Keratinocyte (primary cell): ENCODE data around the gene FGGY. TPM values are rescaled to one million over a fixed set of nuclear protein-coding genes. Genes with fewer than 3 reads are reported as not detected.

ENCODE experiments used
- DNase-seq: peaks from one replicate; pipeline ENCODE4 v3.0.0-alpha.2; 2011; ENCODE audit warnings: low read depth, missing footprints, low spot score
- FAIRE-seq: peaks from 2 replicates; lab custom pipeline; 2011; peaks lifted over from hg19 to GRCh38; lab: Jason Lieb, UNC
- H2AFZ ChIP-seq: 2 replicates; pipeline ENCODE4 v1.6.0; 2012; ENCODE audit warnings: low read length, control low read depth, inconsistent platforms; ENCODE audit not compliant: control insufficient read depth
- H3K27ac ChIP-seq: 2 replicates; pipeline ENCODE4 v1.5.1; 2011; ENCODE audit warnings: low read length; ENCODE audit not compliant: control insufficient read depth, insufficient read depth
- H3K27me3 ChIP-seq: 3 replicates; pipeline ENCODE4 v1.6.0; 2011; ENCODE audit warnings: low read length; ENCODE audit not compliant: control insufficient read depth, insufficient read depth; ENCODE audit errors: extremely low read depth
- H3K36me3 ChIP-seq, 2 experiments: 2 replicates in 1 of 2; 3 replicates in 1 of 2; pipeline ENCODE4 v1.5.1; 2011; ENCODE audit warnings: low read length in 2 of 2, mild to moderate bottlenecking in 1 of 2; ENCODE audit not compliant: control insufficient read depth in 2 of 2, insufficient read depth in 2 of 2; ENCODE audit errors: extremely low read depth in 1 of 2
- H3K4me1 ChIP-seq: 3 replicates; pipeline ENCODE4 v1.5.1; 2011; ENCODE audit warnings: low read length; ENCODE audit not compliant: control insufficient read depth, insufficient read depth; ENCODE audit errors: extremely low read depth
- H3K4me2 ChIP-seq: 3 replicates; pipeline ENCODE4 v1.6.0; 2011; ENCODE audit warnings: low read depth, low read length; ENCODE audit not compliant: control insufficient read depth, insufficient read depth; ENCODE audit errors: extremely low read depth
- H3K4me3 ChIP-seq, 3 experiments: fragments of 200-600 bp in 1 of 3; sonication (generic) in 1 of 3; 2 replicates in 2 of 3; 3 replicates in 1 of 3; pipeline ENCODE4 v1.5.1; 2011 to 2016; ENCODE audit warnings: low read length in 3 of 3, mild to moderate bottlenecking in 3 of 3, control low read depth in 2 of 3, inconsistent platforms in 1 of 3, low read depth in 1 of 3, mixed read lengths in 1 of 3, mixed run types in 1 of 3, moderate library complexity in 1 of 3; ENCODE audit not compliant: control insufficient read depth in 2 of 3, insufficient read depth in 2 of 3; ENCODE audit errors: extremely low read depth in 1 of 3
- H3K79me2 ChIP-seq: 2 replicates; pipeline ENCODE4 v1.6.0; 2012; ENCODE audit warnings: low read length; ENCODE audit not compliant: control insufficient read depth, insufficient read depth
- H3K9ac ChIP-seq: 3 replicates; pipeline ENCODE4 v1.6.0; 2011; ENCODE audit warnings: low read length; ENCODE audit not compliant: control insufficient read depth, insufficient read depth; ENCODE audit errors: extremely low read depth
- H3K9me1 ChIP-seq: 3 replicates; pipeline ENCODE4 v1.6.0; 2011; ENCODE audit warnings: low read length; ENCODE audit not compliant: control insufficient read depth, insufficient read depth; ENCODE audit errors: extremely low read depth
- H3K9me3 ChIP-seq: 2 replicates; pipeline ENCODE4 v1.5.1; 2012; ENCODE audit warnings: low read depth, low read length; ENCODE audit not compliant: control insufficient read depth
- H4K20me1 ChIP-seq: 3 replicates; pipeline ENCODE4 v1.6.0; 2011; ENCODE audit warnings: low read length; ENCODE audit not compliant: control insufficient read depth, insufficient read depth; ENCODE audit errors: extremely low read depth
- CTCF ChIP-seq, 3 experiments: IDR thresholded peaks in 1 of 3; conservative IDR thresholded peaks in 1 of 3; optimal IDR thresholded peaks in 1 of 3; 2 replicates in 2 of 3; 3 replicates in 1 of 3; pipeline versions ENCODE3 to v1.5.1; 2011; ENCODE audit warnings: low read length in 3 of 3, mild to moderate bottlenecking in 3 of 3, moderate library complexity in 2 of 3, control low read depth in 1 of 3, inconsistent platforms in 1 of 3; ENCODE audit not compliant: insufficient read depth in 2 of 3; ENCODE audit errors: extremely low read depth in 1 of 3
- EZH2 ChIP-seq: IDR thresholded peaks from one replicate; pipeline ENCODE4 v1.6.1; 2012; ENCODE audit warnings: inconsistent platforms, mild to moderate bottlenecking, low read length, moderate library complexity
- dilution Hi-C: fragments of 300-500 bp; cut with MboI; formaldehyde crosslinking; loops from one replicate; pipeline ENCODE4 v1.7.0; 2020; ENCODE audit warnings: low sequenced_read_pairs; ENCODE audit not compliant: extremely low pct_ligation_motif_present
- polyA plus RNA-seq, 5 experiments: library from polyadenylated mRNA; depleted of rRNA in 3 of 5; stranded (reverse) in 3 of 5; stranded (forward) in 1 of 5; unstranded in 1 of 5; fragments of >200 nt; gene quantifications; 1 replicate in 1 of 5; 2 replicates in 3 of 5; 3 replicates in 1 of 5; pipeline versions ENCODE4 v1.2.1 to v1.2.3, GENCODE V29; 2011 to 2012; ENCODE audit warnings: missing spikeins in 2 of 5, low read depth in 1 of 5, low replicate concordance in 1 of 5

Gene FGGY
- polyA plus RNA-seq, 1 donor (not counting 4 experiments of a cell fraction or from before 2014, with no cell fraction given): 16.6 TPM

GRCh38 chr1:59564192-59564891 is 267.4 kb downstream of the FGGY start:
- DNase-seq: no peak
- no peaks in the 10 kb centered on the region for H3K9me1 ChIP-seq
- H3K9me3 ChIP-seq: no peaks in the 10 kb centered on the region
- H3K4me3 ChIP-seq: no peak overlapping the region
- H3K27ac ChIP-seq: no peak overlapping the region
- H3K4me2 ChIP-seq: no peak overlapping the region
- no peaks in the 10 kb centered on the region for H3K36me3 ChIP-seq
- no peaks in the 10 kb centered on the region for H4K20me1 ChIP-seq
- TF ChIP-seq EZH2 (no peak), CTCF (optimal IDR thresholded peaks at IDR 0.05 in 1 of 3, IDR thresholded peaks at IDR 0.05 in 1 of 3, conservative IDR thresholded peaks at IDR 0.05 in 1 of 3; ENCODE audit: extremely low read depth in 1 of 3, insufficient read depth in 2 of 3, low read length in 3 of 3) (no peak)
- no peaks in the 10 kb centered on the region for H3K79me2 ChIP-seq
- dilution Hi-C loops: no loop called here
- H3K27me3 ChIP-seq: no peaks in the 10 kb centered on the region
- no peak overlapping the region for H3K9ac ChIP-seq
- H2AFZ ChIP-seq: no peak overlapping the region
- FAIRE-seq: peak; percentile 49
- no peaks in the 10 kb centered on the region for H3K4me1 ChIP-seq

- Histone ChIP-seq H3K9ac (no peak overlapping the region), H2AFZ (no peak overlapping the region), H3K79me2 (no peaks in the 10 kb centered on the region), H4K20me1 (no peaks in the 10 kb centered on the region), H3K9me1 (no peaks in the 10 kb centered on the region), H3K4me2 (no peak overlapping the region), H3K27ac (no peak overlapping the region), H3K4me3 (no peak overlapping the region), H3K27me3 (no peaks in the 10 kb centered on the region), H3K9me3 (no peaks in the 10 kb centered on the region), H3K4me1 (no peaks in the 10 kb centered on the region), H3K36me3 (no peaks in the 10 kb centered on the region)
- dilution Hi-C loops: no loop called here
- DNase-seq (no peak), FAIRE-seq (no peak)
- TF ChIP-seq EZH2 (no peak), CTCF (optimal IDR thresholded peaks at IDR 0.05 in 1 of 3, IDR thresholded peaks at IDR 0.05 in 1 of 3, conservative IDR thresholded peaks at IDR 0.05 in 1 of 3; ENCODE audit: extremely low read depth in 1 of 3, insufficient read depth in 2 of 3, low read length in 3 of 3) (no peak)
Measured at GRCh38 chr1:59565611-59566410, 268.9 kb downstream of the FGGY start.
